Measurements from ENCODE around the gene AHNAK2. TPM values are rescaled to one million over a fixed set of nuclear protein-coding genes. Genes with fewer than 3 reads are reported as not detected.
A peak's percentile ranks its signal among the peaks of the same experiment; 100 is the strongest.
"Not testable (repeated sequence)": the region's sequence is repeated elsewhere in the genome, so short reads cannot be mapped to it uniquely, and the experiment has no call there.

Gene AHNAK2
- total RNA-seq, 1 donor, result 0.10 TPM

DNA sequence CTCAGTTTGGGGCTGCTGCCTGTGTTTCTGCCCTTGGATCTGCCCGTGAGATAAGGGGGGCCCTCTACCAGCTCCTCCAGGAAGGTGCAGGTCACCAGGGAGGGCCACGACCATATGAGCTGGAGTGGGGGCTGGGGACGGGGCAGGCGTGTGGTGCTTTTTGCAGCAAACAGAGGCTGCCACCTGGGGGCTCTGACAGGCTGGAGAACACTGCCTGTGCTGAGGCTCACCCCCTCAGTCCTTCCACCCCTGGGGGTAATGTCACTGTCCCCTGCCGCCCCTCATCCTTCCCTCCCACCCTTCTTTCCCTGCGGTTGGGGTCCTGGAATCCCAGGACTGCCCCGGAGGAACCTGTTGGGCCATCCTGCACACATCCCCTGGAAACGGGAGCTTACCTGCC, 50.3 kb downstream of the AHNAK2 start:
- H3K27me3 ChIP-seq (ENCODE audit: insufficient read depth, low read length), result no peaks in the 10 kb centered on the region
- no peak overlapping the region for H3K4me3 ChIP-seq (ENCODE audit: low read length)
- no peaks in the 10 kb centered on the region for H3K9me3 ChIP-seq (ENCODE audit: low read depth, low read length)
- H3K4me1 ChIP-seq (ENCODE audit: insufficient read depth, low read length), result peaks cover 45% of the 10 kb centered on the region

DNA sequence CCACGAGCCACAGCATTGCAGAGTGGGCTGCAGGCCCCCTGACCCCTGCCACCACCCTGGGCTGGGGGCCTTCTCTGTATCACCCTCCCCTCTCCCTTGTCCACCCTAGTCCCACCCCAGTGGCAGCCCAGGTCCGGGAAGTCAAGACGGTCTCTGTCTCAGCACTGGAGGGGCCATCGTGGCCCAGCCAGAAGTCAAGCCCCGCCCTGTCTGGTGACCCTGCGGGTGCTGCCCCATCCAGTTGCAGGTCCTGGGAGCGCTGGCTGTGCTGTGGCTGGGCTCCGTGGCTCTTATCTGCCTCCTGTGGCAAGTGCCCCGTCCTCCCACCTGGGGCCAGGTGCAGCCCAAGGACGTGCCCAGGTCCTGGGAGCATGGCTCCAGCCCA, 50.8 kb downstream of the AHNAK2 start:
- Histone ChIP-seq H3K4me3 (ENCODE audit: low read length) (no peak overlapping the region), H3K4me1 (ENCODE audit: insufficient read depth, low read length) (peaks cover 47% of the 10 kb centered on the region)

GRCh38 chr14:104926619-104927431, 51.3 kb downstream of the AHNAK2 start:
- Histone ChIP-seq H3K4me3 (ENCODE audit: low read length) (peak overlapping the region; percentile 15), H3K4me1 (ENCODE audit: insufficient read depth, low read length) (peaks cover 47% of the 10 kb centered on the region), H3K27me3 (ENCODE audit: insufficient read depth, low read length) (no peaks in the 10 kb centered on the region)

More for the DNA sequence above, 50.8 kb downstream of the AHNAK2 start:
- Histone ChIP-seq H3K27me3 (ENCODE audit: insufficient read depth, low read length) (no peaks in the 10 kb centered on the region), H3K9me3 (ENCODE audit: low read depth, low read length) (no peaks in the 10 kb centered on the region)

GRCh38 chr14:104925855-104926609, 52.1 kb downstream of the AHNAK2 start:
- Histone ChIP-seq H3K4me1 (ENCODE audit: insufficient read depth, low read length) (peaks cover 47% of the 10 kb centered on the region), H3K9me3 (ENCODE audit: low read depth, low read length) (no peaks in the 10 kb centered on the region), H3K27me3 (ENCODE audit: insufficient read depth, low read length) (no peaks in the 10 kb centered on the region), H3K4me3 (ENCODE audit: low read length) (peak overlapping the region; percentile 15)

More at GRCh38 chr14:104926619-104927431, 51.3 kb downstream of the AHNAK2 start:
- H3K9me3 ChIP-seq (ENCODE audit: low read depth, low read length), result no peaks in the 10 kb centered on the region

DNA sequence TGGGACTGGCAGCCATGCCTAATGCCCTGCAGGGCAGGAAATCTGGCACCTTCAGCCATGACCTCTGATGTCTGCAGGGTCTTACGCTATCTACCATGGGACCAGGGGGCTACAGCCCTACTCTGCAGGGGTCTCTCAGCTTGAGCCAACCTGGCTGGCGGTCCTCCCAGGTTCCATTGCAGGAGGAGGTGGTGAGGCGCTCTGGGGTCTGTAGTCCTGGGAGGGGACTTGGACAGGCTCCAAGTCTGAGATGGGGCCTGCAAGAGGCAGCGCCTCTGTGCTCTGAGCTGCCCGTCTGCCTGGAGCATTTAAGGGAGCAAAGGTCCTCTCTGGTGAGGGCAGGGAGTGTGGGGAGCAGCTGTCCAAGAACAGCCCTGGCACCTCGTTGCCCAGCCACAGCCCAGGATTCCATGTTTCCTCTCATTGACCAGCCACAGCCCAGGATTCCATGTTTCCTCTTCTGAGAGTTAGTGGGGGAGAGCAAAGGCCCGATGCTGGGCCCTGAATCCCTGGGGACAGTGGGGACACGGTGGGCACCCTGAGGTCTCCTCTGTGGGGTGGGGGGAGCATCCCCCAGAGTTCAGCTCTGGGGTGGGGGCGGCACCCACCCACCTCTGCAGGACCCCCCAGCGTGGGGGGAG, 52.8 kb downstream of the AHNAK2 start:
- H3K27me3 ChIP-seq (ENCODE audit: insufficient read depth, low read length), result no peaks in the 10 kb centered on the region
- H3K4me3 ChIP-seq (ENCODE audit: low read length), result peak overlapping the region; percentile 27
- no peaks in the 10 kb centered on the region for H3K9me3 ChIP-seq (ENCODE audit: low read depth, low read length)
- H3K4me1 ChIP-seq (ENCODE audit: insufficient read depth, low read length), result peaks cover 47% of the 10 kb centered on the region

DNA sequence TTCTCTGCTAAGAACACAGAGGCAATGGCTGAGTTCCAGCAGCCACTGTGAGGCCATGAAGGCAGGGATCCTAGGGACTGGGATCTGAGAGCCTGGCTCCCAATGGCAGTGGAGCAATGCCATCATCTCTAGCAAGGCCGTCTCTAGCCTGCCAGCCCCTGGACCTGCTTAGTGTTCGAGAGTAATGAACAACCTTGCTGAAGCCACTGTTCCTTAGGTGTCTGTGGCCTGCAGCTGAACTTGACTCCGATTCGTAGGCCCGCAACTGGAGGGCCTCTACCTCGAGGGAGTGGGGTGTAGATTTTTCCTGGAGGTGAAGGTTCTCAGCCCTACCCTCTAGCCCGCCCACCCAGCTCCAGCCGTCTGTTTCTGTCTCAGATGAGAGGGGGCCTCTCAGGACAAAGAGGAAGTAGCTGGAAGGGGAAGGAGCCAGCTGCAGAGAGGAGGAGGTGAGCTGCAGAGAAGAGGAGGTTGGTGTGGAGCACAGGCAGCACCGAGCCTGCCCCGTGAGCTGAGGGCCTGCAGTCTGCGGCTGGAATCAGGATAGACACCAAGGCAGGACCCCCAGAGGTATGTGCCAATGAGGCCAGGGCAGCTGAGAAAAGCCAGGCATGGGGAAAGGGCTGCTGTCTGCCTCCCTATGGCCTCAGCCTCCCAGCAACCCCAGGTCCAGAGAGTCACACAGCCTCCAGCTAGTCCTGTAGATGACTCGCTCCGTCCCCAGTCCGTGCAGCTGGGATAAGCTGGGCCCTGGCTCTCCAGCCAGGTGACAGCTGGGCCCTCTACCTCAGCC, 53.6 kb downstream of the AHNAK2 start, which contains the start of gene PLD4:
TSS of gene PLD4 (plus strand) at position 459 of the 793 bp plus-strand sequence. CDS start 2,262 bp downstream, outside the sequence.
- Histone ChIP-seq H3K27me3 (ENCODE audit: insufficient read depth, low read length) (no peaks in the 10 kb centered on the region), H3K4me1 (ENCODE audit: insufficient read depth, low read length) (peaks cover 47% of the 10 kb centered on the region), H3K4me3 (ENCODE audit: low read length) (peak within 1 kb of the TSS; percentile 27), H3K9me3 (ENCODE audit: low read depth, low read length) (no peaks in the 10 kb centered on the region)

DNA sequence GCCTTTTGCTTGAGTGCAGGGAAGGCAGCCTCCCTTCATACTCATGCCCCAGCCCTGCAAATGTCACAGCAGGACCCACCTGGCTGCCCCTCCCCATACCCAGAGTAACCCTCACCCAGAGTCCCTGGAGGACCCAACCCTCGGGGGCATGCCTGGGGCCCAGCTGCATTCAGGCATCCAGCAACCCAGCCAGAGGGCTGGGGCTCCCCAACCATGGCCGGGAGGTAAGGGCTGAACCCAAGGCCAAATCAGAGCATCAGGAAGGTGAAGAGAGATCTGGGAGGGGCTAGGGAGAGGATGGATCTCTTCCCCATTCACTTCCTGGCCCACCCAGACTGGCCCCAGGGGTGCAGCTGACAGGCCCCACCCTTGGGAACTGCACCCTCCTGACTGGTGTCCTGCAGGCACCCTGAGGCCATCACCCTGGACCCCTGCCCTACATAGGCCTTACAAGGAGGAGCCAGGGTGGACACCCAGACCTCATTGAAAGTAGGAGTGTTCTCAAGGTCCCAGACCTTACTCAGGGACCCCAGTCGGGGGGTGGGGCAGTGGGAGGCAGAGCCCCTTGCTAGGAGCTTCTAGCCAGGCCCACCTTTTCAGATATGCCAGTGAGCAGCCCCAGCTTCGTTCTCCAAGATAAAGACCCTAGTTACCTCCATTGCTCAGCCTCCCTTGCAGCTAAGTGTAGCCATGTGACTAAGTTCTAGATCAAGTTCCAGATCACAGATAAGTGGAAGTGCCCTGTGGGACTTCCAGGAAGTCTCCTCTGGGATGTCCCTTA, 54.3 kb downstream of the AHNAK2 start:
- Histone ChIP-seq H3K4me3 (ENCODE audit: low read length) (no peak overlapping the region), H3K9me3 (ENCODE audit: low read depth, low read length) (no peaks in the 10 kb centered on the region), H3K27me3 (ENCODE audit: insufficient read depth, low read length) (no peaks in the 10 kb centered on the region), H3K4me1 (ENCODE audit: insufficient read depth, low read length) (peaks cover 47% of the 10 kb centered on the region)

DNA sequence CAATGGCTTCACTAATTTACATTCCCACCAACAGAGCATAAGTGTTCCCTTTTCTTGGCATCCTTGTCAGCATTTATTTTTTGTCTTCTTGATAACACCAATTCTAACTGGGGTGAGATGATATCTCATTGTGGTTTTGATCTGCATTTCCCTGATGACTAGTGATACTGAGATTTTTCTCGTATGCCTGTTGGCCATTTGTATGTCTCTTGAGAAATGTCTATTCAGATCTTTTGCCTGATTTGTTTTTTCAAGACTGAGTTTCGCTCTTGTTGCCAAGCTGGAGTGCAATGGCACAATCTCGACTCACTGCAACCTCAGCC, 58.2 kb downstream of the AHNAK2 start:
- no peak overlapping the region for H3K4me3 ChIP-seq (ENCODE audit: low read length)
- no peaks in the 10 kb centered on the region for H3K27me3 ChIP-seq (ENCODE audit: insufficient read depth, low read length)
- H3K4me1 ChIP-seq (ENCODE audit: insufficient read depth, low read length), result peaks cover 19% of the 10 kb centered on the region
- H3K9me3 ChIP-seq (ENCODE audit: low read depth, low read length), result no peaks in the 10 kb centered on the region

DNA sequence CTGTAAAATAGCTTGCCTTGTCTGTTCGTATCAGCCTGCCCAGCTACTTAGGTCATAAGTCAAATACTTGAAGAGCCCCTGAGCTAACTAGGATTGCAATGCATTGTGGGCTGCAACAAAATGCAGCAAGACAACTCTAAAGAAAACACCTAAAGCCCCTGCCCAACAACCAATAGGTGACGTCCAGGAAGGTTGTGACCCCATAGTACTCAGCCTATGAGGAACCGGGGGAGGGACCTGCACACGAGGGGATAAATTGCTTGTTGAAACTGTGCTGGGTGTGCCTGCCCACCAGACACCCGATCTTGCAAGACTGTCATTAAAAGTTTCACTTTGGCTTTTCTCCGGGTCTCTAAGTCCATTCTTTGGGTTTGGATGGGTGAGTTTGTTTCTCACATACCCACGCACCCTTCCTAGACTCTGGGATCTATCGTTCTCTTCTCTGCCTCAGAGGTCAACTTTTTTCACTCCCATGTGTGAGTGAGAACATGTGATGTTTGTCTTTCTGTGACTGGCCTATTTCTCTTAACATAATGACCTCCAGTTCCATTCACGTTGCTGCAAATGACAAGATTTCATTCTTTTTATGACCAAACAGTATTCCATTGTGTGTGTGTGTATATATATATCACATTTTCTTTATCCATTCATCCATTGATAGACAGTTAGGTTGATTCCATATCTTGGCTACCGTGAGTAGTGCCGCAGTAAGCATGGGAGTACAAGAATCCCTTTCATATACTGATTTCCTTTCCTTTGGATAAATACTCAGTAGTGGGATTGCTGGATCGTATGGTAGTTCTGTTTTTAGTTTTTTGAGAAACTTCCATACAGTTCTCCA, 58.8 kb downstream of the AHNAK2 start:
- not testable (repeated sequence) for H3K4me3 ChIP-seq (ENCODE audit: low read length); H3K9me3 ChIP-seq (ENCODE audit: low read depth, low read length); H3K27me3 ChIP-seq (ENCODE audit: insufficient read depth, low read length)
- peaks cover 13% of the 10 kb centered on the region for H3K4me1 ChIP-seq (ENCODE audit: insufficient read depth, low read length)

- H3K9me3 ChIP-seq (ENCODE audit: low read depth, low read length), result no peaks in the 10 kb centered on the region
- H3K4me1 ChIP-seq (ENCODE audit: insufficient read depth, low read length), result peaks cover 3% of the 10 kb centered on the region
- no peak overlapping the region for H3K4me3 ChIP-seq (ENCODE audit: low read length)
- H3K27me3 ChIP-seq (ENCODE audit: insufficient read depth, low read length), result peaks cover 2% of the 10 kb centered on the region
These were observed 60.2 kb downstream of the AHNAK2 start for GRCh38 chr14:104917993-104918392.

DNA sequence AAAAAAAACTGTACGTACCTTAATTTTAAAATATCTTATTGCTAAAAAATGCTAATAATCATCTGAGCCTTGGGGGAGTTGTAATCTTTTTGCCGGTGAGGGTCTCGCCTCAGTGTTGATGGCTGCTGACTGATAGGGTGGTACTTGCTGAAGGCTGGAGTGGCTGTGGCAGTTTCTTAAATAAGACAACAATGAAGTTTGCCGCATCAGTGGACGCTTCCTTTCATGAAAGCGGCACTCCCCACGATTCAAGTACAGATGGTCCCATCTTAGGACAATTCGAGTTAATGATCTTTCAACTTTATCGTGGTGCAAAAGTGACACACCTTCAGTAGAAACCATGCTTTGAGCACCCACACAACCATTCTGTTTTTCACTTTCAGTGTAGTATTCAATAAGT, 61.1 kb downstream of the AHNAK2 start:
- H3K4me1 ChIP-seq (ENCODE audit: insufficient read depth, low read length), result no peaks in the 10 kb centered on the region
- no peak overlapping the region for H3K4me3 ChIP-seq (ENCODE audit: low read length)
- H3K27me3 ChIP-seq (ENCODE audit: insufficient read depth, low read length), result peaks cover 2% of the 10 kb centered on the region
- H3K9me3 ChIP-seq (ENCODE audit: low read depth, low read length), result peaks cover 1% of the 10 kb centered on the region

DNA sequence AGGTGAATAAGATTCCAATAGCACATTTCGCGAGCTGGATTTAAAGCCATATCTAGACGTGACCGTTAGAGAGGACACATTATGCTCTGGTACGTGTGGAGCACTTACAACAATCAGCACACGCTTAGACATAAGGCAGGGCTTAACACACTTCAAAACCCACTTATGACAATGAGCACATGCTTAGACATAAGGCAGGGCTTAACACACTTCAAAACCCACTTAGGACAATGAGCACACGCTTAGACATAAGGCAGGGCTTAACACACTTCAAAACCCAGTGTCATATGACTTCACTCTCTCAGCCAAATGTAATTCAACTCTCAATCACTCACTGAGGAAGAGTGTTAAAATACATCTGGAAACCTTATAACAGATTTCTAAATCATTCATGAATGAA, 64.7 kb downstream of the AHNAK2 start:
- Histone ChIP-seq H3K27me3 (ENCODE audit: insufficient read depth, low read length) (peaks cover 9% of the 10 kb centered on the region), H3K4me3 (ENCODE audit: low read length) (no peak overlapping the region), H3K9me3 (ENCODE audit: low read depth, low read length) (peaks cover 8% of the 10 kb centered on the region), H3K4me1 (ENCODE audit: insufficient read depth, low read length) (no peaks in the 10 kb centered on the region)

- Histone ChIP-seq H3K4me3 (ENCODE audit: low read length) (no peak overlapping the region), H3K27me3 (ENCODE audit: insufficient read depth, low read length) (peaks cover 14% of the 10 kb centered on the region), H3K9me3 (ENCODE audit: low read depth, low read length) (peaks cover 8% of the 10 kb centered on the region), H3K4me1 (ENCODE audit: insufficient read depth, low read length) (no peaks in the 10 kb centered on the region)
These were observed 66.1 kb downstream of the AHNAK2 start for GRCh38 chr14:104912053-104912452.

Measured in mononuclear cell (primary cell).